NB4 (cell line): ENCODE measurements around the gene COLEC11.
A peak's percentile ranks its signal among the peaks of the same experiment; 100 is the strongest.
"Not testable (repeated sequence)": the region's sequence is repeated elsewhere in the genome, so short reads cannot be mapped to it uniquely, and the experiment has no call there.

ENCODE experiments used
- DNase-seq: peaks from one replicate; pipeline ENCODE4 v3.0.0; 2010; ENCODE audit warnings: low read depth
- H3K4me3 ChIP-seq: one replicate; pipeline ENCODE4 v1.5.1; 2011; ENCODE audit warnings: mild to moderate bottlenecking, low read depth, low read length, moderate library complexity
- MYC ChIP-seq: IDR thresholded peaks from 2 replicates; pipeline ENCODE4 v1.6.1; 2011; ENCODE audit warnings: low read depth, low read length
- POLR2A ChIP-seq: IDR thresholded peaks from 2 replicates; pipeline ENCODE4 v1.6.1; 2011; ENCODE audit warnings: mild to moderate bottlenecking; ENCODE audit not compliant: insufficient read length; ENCODE audit errors: extremely low read depth
- TF ChIP-seq, protein P1 (sequence below): IDR thresholded peaks from 2 replicates; pipeline ENCODE4 v1.6.1; 2011; ENCODE audit warnings: low read depth, low read length
- TF ChIP-seq, protein P2 (sequence below): IDR thresholded peaks from one replicate; pipeline ENCODE4 v1.5.1; 2012; ENCODE audit warnings: low read depth, low read length

The COLEC11 gene

GRCh38 chr2:3558205-3559014 lies 36.5 kb upstream of the COLEC11 start, which contains the start of gene RNASEH1:
Gene RNASEH1, minus strand, starts transcription at chr2:3558333. Its CDS starts 73 bp downstream, at chr2:3558260.
- peak; percentile 100 for DNase-seq
- TF ChIP-seq, protein P1, sequence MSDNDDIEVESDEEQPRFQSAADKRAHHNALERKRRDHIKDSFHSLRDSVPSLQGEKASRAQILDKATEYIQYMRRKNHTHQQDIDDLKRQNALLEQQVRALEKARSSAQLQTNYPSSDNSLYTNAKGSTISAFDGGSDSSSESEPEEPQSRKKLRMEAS: peak; percentile 92
- TF ChIP-seq MYC (peak; percentile 88), POLR2A (peak; percentile 75)
- TF ChIP-seq, protein P2, sequence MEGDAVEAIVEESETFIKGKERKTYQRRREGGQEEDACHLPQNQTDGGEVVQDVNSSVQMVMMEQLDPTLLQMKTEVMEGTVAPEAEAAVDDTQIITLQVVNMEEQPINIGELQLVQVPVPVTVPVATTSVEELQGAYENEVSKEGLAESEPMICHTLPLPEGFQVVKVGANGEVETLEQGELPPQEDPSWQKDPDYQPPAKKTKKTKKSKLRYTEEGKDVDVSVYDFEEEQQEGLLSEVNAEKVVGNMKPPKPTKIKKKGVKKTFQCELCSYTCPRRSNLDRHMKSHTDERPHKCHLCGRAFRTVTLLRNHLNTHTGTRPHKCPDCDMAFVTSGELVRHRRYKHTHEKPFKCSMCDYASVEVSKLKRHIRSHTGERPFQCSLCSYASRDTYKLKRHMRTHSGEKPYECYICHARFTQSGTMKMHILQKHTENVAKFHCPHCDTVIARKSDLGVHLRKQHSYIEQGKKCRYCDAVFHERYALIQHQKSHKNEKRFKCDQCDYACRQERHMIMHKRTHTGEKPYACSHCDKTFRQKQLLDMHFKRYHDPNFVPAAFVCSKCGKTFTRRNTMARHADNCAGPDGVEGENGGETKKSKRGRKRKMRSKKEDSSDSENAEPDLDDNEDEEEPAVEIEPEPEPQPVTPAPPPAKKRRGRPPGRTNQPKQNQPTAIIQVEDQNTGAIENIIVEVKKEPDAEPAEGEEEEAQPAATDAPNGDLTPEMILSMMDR: no peak
- peak within 1 kb of the TSS; percentile 84 for H3K4me3 ChIP-seq

- no peak for DNase-seq
- TF ChIP-seq, protein P2: no peak
- TF ChIP-seq POLR2A: no peak
Measured at GRCh38 chr2:3563521-3563976, 31.4 kb upstream of the COLEC11 start.

GRCh38 chr2:3565117-3565516 lies 29.8 kb upstream of the COLEC11 start:
- no peak for DNase-seq
- TF ChIP-seq, protein P2: no peak
- TF ChIP-seq MYC: no peak
- TF ChIP-seq, protein P1: no peak
- TF ChIP-seq POLR2A: no peak
- no peak overlapping the region for H3K4me3 ChIP-seq

More at GRCh38 chr2:3563521-3563976, 31.4 kb upstream of the COLEC11 start:
- H3K4me3 ChIP-seq: no peak overlapping the region

DNA sequence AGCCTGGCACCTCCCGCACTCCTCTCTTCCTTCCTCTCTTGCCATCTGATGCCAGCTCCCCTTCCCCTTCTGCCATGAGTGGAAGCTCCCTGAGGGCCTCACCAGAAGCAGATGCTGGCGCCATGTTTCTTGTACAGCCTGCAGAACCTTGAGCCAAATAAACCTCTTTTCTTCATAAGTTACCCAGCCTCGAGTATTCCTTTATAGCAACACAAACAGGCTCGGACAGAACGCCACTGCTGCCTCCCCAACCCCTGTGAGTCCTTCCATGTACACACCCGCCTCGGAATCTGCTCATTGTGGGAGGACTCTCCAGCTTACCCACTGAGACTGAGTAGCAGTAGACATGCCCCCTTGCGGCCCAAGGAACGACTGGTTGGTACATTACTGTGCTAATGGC lies 28.1 kb upstream of the COLEC11 start:
- TF ChIP-seq POLR2A: no peak
- no peak for TF ChIP-seq MYC
- TF ChIP-seq, protein P2: no peak
- TF ChIP-seq, protein P1: no peak

GRCh38 chr2:3569656-3570055 lies 25.3 kb upstream of the COLEC11 start:
- not testable (repeated sequence) for H3K4me3 ChIP-seq, DNase-seq

More for the DNA sequence above, 28.1 kb upstream of the COLEC11 start:
- H3K4me3 ChIP-seq: no peak overlapping the region
- no peak for DNase-seq

GRCh38 chr2:3571284-3571683 lies 23.6 kb upstream of the COLEC11 start:
- H3K4me3 ChIP-seq: no peak overlapping the region
- no peak for DNase-seq
- TF ChIP-seq, protein P1: no peak
- TF ChIP-seq, protein P2: no peak
- TF ChIP-seq MYC (no peak), POLR2A (no peak)
